Measurements from ENCODE around the gene GSTP1.
A peak's percentile ranks its signal among the peaks of the same experiment; 100 is the strongest.

Gene GSTP1

GRCh38 chr11:67542971-67543370 is 40.6 kb upstream of the GSTP1 start:
- H3K4me1 ChIP-seq (ENCODE audit: control insufficient read depth, insufficient read depth, low read depth, low read length), result peaks cover 17% of the 10 kb centered on the region
- H4K8ac ChIP-seq (ENCODE audit: low read length), result no peak overlapping the region
- no peak overlapping the region for H3K4ac ChIP-seq (ENCODE audit: low read depth in 1 of 2, low read length in 2 of 2)
- no peak overlapping the region for H3K23ac ChIP-seq (ENCODE audit: low read length in 2 of 2)
- no peak overlapping the region for H2BK120ac ChIP-seq (ENCODE audit: low read depth, low read length)
- H3K9ac ChIP-seq (ENCODE audit: low read length), result no peak overlapping the region
- no peak overlapping the region for H3K4me2 ChIP-seq (ENCODE audit: low read length, poor library complexity, severe bottlenecking)
- no peak overlapping the region for H2AFZ ChIP-seq (ENCODE audit: low read depth, low read length)
- no peak overlapping the region for H3K27ac ChIP-seq (ENCODE audit: low read length, poor library complexity, severe bottlenecking)
- 79% methylated on average over 6 of the region's 7 CpGs for WGBS
- H4K91ac ChIP-seq (ENCODE audit: low read length), result no peak overlapping the region
- DNase-seq, result no peak
- H3K36me3 ChIP-seq (ENCODE audit: control insufficient read depth in 1 of 2, insufficient read depth in 2 of 2, low read depth in 1 of 2, low read length in 2 of 2), result no peaks in the 10 kb centered on the region
- H2BK15ac ChIP-seq (ENCODE audit: low read depth, poor library complexity, severe bottlenecking), result no peak overlapping the region
- H3K27me3 ChIP-seq (ENCODE audit: control insufficient read depth in 1 of 2, insufficient read depth in 1 of 2, low read length in 2 of 2), result peaks cover 0 to 29% of the 10 kb centered on the region in 2 experiments
- no peaks in the 10 kb centered on the region for H3K79me1 ChIP-seq (replicated peaks; ENCODE audit: low read length, poor library complexity, severe bottlenecking)
- H3K18ac ChIP-seq (ENCODE audit: low read depth in 1 of 2, low read length in 2 of 2), result no peak overlapping the region
- no peak overlapping the region for H2BK5ac ChIP-seq (ENCODE audit: low read depth, low read length, poor library complexity, severe bottlenecking)
- no peak overlapping the region for H3K14ac ChIP-seq (ENCODE audit: low read length in 2 of 2)
- H2AK5ac ChIP-seq (ENCODE audit: low read length, severe bottlenecking), result peak overlapping the region; percentile 75
- H3K4me3 ChIP-seq (ENCODE audit: insufficient read depth in 1 of 2, low read depth in 1 of 2, low read length in 2 of 2), result no peak overlapping the region
- H3K9me3 ChIP-seq (ENCODE audit: control insufficient read depth, low read length), result no peaks in the 10 kb centered on the region
- H2BK12ac ChIP-seq (ENCODE audit: low read length in 2 of 2), result no peak overlapping the region

GRCh38 chr11:67543585-67543984 is 40.0 kb upstream of the GSTP1 start:
- Histone ChIP-seq H4K91ac (ENCODE audit: low read length) (no peak overlapping the region), H2BK120ac (ENCODE audit: low read depth, low read length) (no peak overlapping the region), H3K23ac (ENCODE audit: low read length in 2 of 2) (peak overlapping the region in 1 of 2 experiments; percentile 42), H3K4me3 (ENCODE audit: insufficient read depth in 1 of 2, low read depth in 1 of 2, low read length in 2 of 2) (no peak overlapping the region), H2AK5ac (ENCODE audit: low read length, severe bottlenecking) (peak overlapping the region; percentile 75), H4K8ac (ENCODE audit: low read length) (no peak overlapping the region), H3K18ac (ENCODE audit: low read depth in 1 of 2, low read length in 2 of 2) (no peak overlapping the region), H3K36me3 (ENCODE audit: control insufficient read depth in 1 of 2, insufficient read depth in 2 of 2, low read depth in 1 of 2, low read length in 2 of 2) (no peaks in the 10 kb centered on the region), H2AFZ (ENCODE audit: low read depth, low read length) (no peak overlapping the region), H3K4me1 (ENCODE audit: control insufficient read depth, insufficient read depth, low read depth, low read length) (peaks cover 17% of the 10 kb centered on the region), H3K9ac (ENCODE audit: low read length) (no peak overlapping the region), H3K27me3 (ENCODE audit: control insufficient read depth in 1 of 2, insufficient read depth in 1 of 2, low read length in 2 of 2) (peaks cover 0 to 29% of the 10 kb centered on the region in 2 experiments), H2BK5ac (ENCODE audit: low read depth, low read length, poor library complexity, severe bottlenecking) (no peak overlapping the region), H3K4me2 (ENCODE audit: low read length, poor library complexity, severe bottlenecking) (no peak overlapping the region), H2BK15ac (ENCODE audit: low read depth, poor library complexity, severe bottlenecking) (no peak overlapping the region), H3K9me3 (ENCODE audit: control insufficient read depth, low read length) (no peaks in the 10 kb centered on the region), H3K79me1 (replicated peaks; ENCODE audit: low read length, poor library complexity, severe bottlenecking) (no peaks in the 10 kb centered on the region), H3K14ac (ENCODE audit: low read length in 2 of 2) (peak overlapping the region in 1 of 2 experiments; percentile 64), H2BK12ac (ENCODE audit: low read length in 2 of 2) (no peak overlapping the region), H3K4ac (ENCODE audit: low read depth in 1 of 2, low read length in 2 of 2) (no peak overlapping the region), H3K27ac (ENCODE audit: low read length, poor library complexity, severe bottlenecking) (no peak overlapping the region)
- 78% methylated on average over 2 of the region's 2 CpGs for WGBS
- no peak for DNase-seq

GRCh38 chr11:67544616-67545242 is 38.9 kb upstream of the GSTP1 start:
- Histone ChIP-seq H2BK5ac (ENCODE audit: low read depth, low read length, poor library complexity, severe bottlenecking) (no peak overlapping the region), H3K9me3 (ENCODE audit: control insufficient read depth, low read length) (no peaks in the 10 kb centered on the region), H3K9ac (ENCODE audit: low read length) (no peak overlapping the region), H2AFZ (ENCODE audit: low read depth, low read length) (no peak overlapping the region), H2AK5ac (ENCODE audit: low read length, severe bottlenecking) (peak overlapping the region; percentile 73), H3K36me3 (ENCODE audit: control insufficient read depth in 1 of 2, insufficient read depth in 2 of 2, low read depth in 1 of 2, low read length in 2 of 2) (no peaks in the 10 kb centered on the region), H3K4me2 (ENCODE audit: low read length, poor library complexity, severe bottlenecking) (no peak overlapping the region), H4K8ac (ENCODE audit: low read length) (no peak overlapping the region), H3K27ac (ENCODE audit: low read length, poor library complexity, severe bottlenecking) (peak overlapping the region; percentile 75), H3K18ac (ENCODE audit: low read depth in 1 of 2, low read length in 2 of 2) (no peak overlapping the region), H4K91ac (ENCODE audit: low read length) (no peak overlapping the region), H3K27me3 (ENCODE audit: control insufficient read depth in 1 of 2, insufficient read depth in 1 of 2, low read length in 2 of 2) (peaks cover 0 to 29% of the 10 kb centered on the region in 2 experiments), H3K4ac (ENCODE audit: low read depth in 1 of 2, low read length in 2 of 2) (no peak overlapping the region), H3K79me1 (replicated peaks; ENCODE audit: low read length, poor library complexity, severe bottlenecking) (no peaks in the 10 kb centered on the region), H2BK15ac (ENCODE audit: low read depth, poor library complexity, severe bottlenecking) (no peak overlapping the region), H2BK12ac (ENCODE audit: low read length in 2 of 2) (no peak overlapping the region), H2BK120ac (ENCODE audit: low read depth, low read length) (no peak overlapping the region), H3K4me3 (ENCODE audit: insufficient read depth in 1 of 2, low read depth in 1 of 2, low read length in 2 of 2) (no peak overlapping the region), H3K14ac (ENCODE audit: low read length in 2 of 2) (no peak overlapping the region), H3K4me1 (ENCODE audit: control insufficient read depth, insufficient read depth, low read depth, low read length) (peaks cover 17% of the 10 kb centered on the region), H3K23ac (ENCODE audit: low read length in 2 of 2) (no peak overlapping the region)
- no peak for DNase-seq
- 81% methylated on average over 10 of the region's 10 CpGs for WGBS

- H2BK12ac ChIP-seq (ENCODE audit: low read length in 2 of 2), result peak overlapping the region in 1 of 2 experiments; percentile 5
These were observed 38.3 kb upstream of the GSTP1 start for GRCh38 chr11:67545280-67545679.

More at GRCh38 chr11:67545280-67545679, 38.3 kb upstream of the GSTP1 start:
- Histone ChIP-seq H4K91ac (ENCODE audit: low read length) (no peak overlapping the region), H3K4ac (ENCODE audit: low read depth in 1 of 2, low read length in 2 of 2) (no peak overlapping the region), H2BK120ac (ENCODE audit: low read depth, low read length) (no peak overlapping the region), H4K8ac (ENCODE audit: low read length) (no peak overlapping the region), H3K9ac (ENCODE audit: low read length) (no peak overlapping the region), H3K27me3 (ENCODE audit: control insufficient read depth in 1 of 2, insufficient read depth in 1 of 2, low read length in 2 of 2) (peaks cover 0 to 29% of the 10 kb centered on the region in 2 experiments), H3K4me2 (ENCODE audit: low read length, poor library complexity, severe bottlenecking) (no peak overlapping the region), H3K14ac (ENCODE audit: low read length in 2 of 2) (no peak overlapping the region), H2BK15ac (ENCODE audit: low read depth, poor library complexity, severe bottlenecking) (no peak overlapping the region), H3K9me3 (ENCODE audit: control insufficient read depth, low read length) (no peaks in the 10 kb centered on the region), H2BK5ac (ENCODE audit: low read depth, low read length, poor library complexity, severe bottlenecking) (no peak overlapping the region), H3K18ac (ENCODE audit: low read depth in 1 of 2, low read length in 2 of 2) (no peak overlapping the region), H2AK5ac (ENCODE audit: low read length, severe bottlenecking) (peak overlapping the region; percentile 73), H3K23ac (ENCODE audit: low read length in 2 of 2) (no peak overlapping the region), H3K36me3 (ENCODE audit: control insufficient read depth in 1 of 2, insufficient read depth in 2 of 2, low read depth in 1 of 2, low read length in 2 of 2) (no peaks in the 10 kb centered on the region), H3K27ac (ENCODE audit: low read length, poor library complexity, severe bottlenecking) (peak overlapping the region; percentile 75), H2AFZ (ENCODE audit: low read depth, low read length) (no peak overlapping the region), H3K79me1 (replicated peaks; ENCODE audit: low read length, poor library complexity, severe bottlenecking) (no peaks in the 10 kb centered on the region), H3K4me1 (ENCODE audit: control insufficient read depth, insufficient read depth, low read depth, low read length) (peaks cover 17% of the 10 kb centered on the region), H3K4me3 (ENCODE audit: insufficient read depth in 1 of 2, low read depth in 1 of 2, low read length in 2 of 2) (no peak overlapping the region)
- DNase-seq, result no peak
- 77% methylated on average over 8 of the region's 8 CpGs for WGBS
